HepG2 (cell line): ENCODE data around the gene RASSF9. TPM values are rescaled to one million over a fixed set of nuclear protein-coding genes. Genes with fewer than 3 reads are reported as not detected.
A peak's percentile ranks its signal among the peaks of the same experiment; 100 is the strongest.

Source experiments
- ATF7-NPFF ChIP-seq: sonication (generic); formaldehyde crosslinking; IDR thresholded peaks from 2 replicates; pipeline ENCODE4 v1.8.1; 2023; ENCODE audit warnings: mild to moderate bottlenecking, low read depth, missing genetic modification reagents, moderate library complexity
- FOXP1 ChIP-seq, 2 experiments: fragments of 450-650 bp in 1 of 2; IDR thresholded peaks; 2 replicates each; pipeline ENCODE4 v1.6.1; 2017 to 2018; ENCODE audit warnings: antibody characterized with exemption in 1 of 2
- GFI1 ChIP-seq: sonication (generic); formaldehyde crosslinking; IDR thresholded peaks from 2 replicates; pipeline ENCODE4 v1.5.0; 2020; ENCODE audit warnings: missing genetic modification reagents, mild to moderate bottlenecking, borderline replicate concordance
- ISL2 ChIP-seq: sonication (generic); formaldehyde crosslinking; IDR thresholded peaks from 2 replicates; pipeline ENCODE4 v1.5.0; 2020; ENCODE audit warnings: missing genetic modification reagents
- KLF13 ChIP-seq: sonication (generic); formaldehyde crosslinking; IDR thresholded peaks from 2 replicates; pipeline ENCODE4 v1.4.0; 2020; ENCODE audit warnings: mild to moderate bottlenecking, missing genetic modification reagents
- MIER3 ChIP-seq: IDR thresholded peaks from 2 replicates; pipeline ENCODE4 v1.6.1; 2016; ENCODE audit warnings: missing compliant biosample characterization, borderline replicate concordance
- MIXL1 ChIP-seq: IDR thresholded peaks from 2 replicates; pipeline ENCODE4 v1.6.1; 2016
- NCOA2 ChIP-seq: sonication (generic); formaldehyde crosslinking; IDR thresholded peaks from 2 replicates; pipeline ENCODE4 v1.8.0; 2022; ENCODE audit warnings: inconsistent platforms
- REPIN1 ChIP-seq: sonication (generic); formaldehyde crosslinking; IDR thresholded peaks from 2 replicates; pipeline ENCODE4 v1.8.0; 2022; ENCODE audit warnings: missing genetic modification reagents, low read depth, mild to moderate bottlenecking, borderline replicate concordance
- SOX6 ChIP-seq, 2 experiments: fragments of 450-650 bp in 1 of 2; sonication (generic) in 1 of 2; formaldehyde crosslinking in 1 of 2; IDR thresholded peaks; 2 replicates each; pipeline versions ENCODE4 v1.4.0 to v1.6.1; 2017 to 2020; ENCODE audit warnings: antibody characterized with exemption in 1 of 2, mild to moderate bottlenecking in 1 of 2, missing genetic modification reagents in 1 of 2
- SRF ChIP-seq: IDR thresholded peaks from 2 replicates; pipeline ENCODE4 v1.6.1; 2011; ENCODE audit warnings: mild to moderate bottlenecking, low read depth, low read length, moderate library complexity
- TBL1XR1 ChIP-seq: fragments of 150-350 bp; IDR thresholded peaks from 2 replicates; pipeline ENCODE4 v1.6.1; 2014; ENCODE audit warnings: borderline replicate concordance, low read length; ENCODE audit not compliant: partially characterized antibody
- TCF7 ChIP-seq: sonication (generic); IDR thresholded peaks from 2 replicates; pipeline ENCODE4 v1.6.1; 2016; ENCODE audit warnings: antibody characterized with exemption, low read depth
- TP53 ChIP-seq: sonication (generic); formaldehyde crosslinking; conservative IDR thresholded peaks from 2 replicates; pipeline ENCODE4 v1.4.0; 2020; ENCODE audit warnings: missing genetic modification reagents
- ZNF451 ChIP-seq: sonication (generic); formaldehyde crosslinking; IDR thresholded peaks from 2 replicates; pipeline ENCODE4 v1.5.0; 2020; ENCODE audit warnings: mild to moderate bottlenecking, missing genetic modification reagents
- ZNF841 ChIP-seq: sonication (generic); formaldehyde crosslinking; IDR thresholded peaks from 2 replicates; pipeline ENCODE4 v1.8.1; 2023; ENCODE audit warnings: missing genetic modification reagents, borderline replicate concordance
- polyA plus RNA-seq, 8 experiments: library from polyadenylated mRNA; depleted of rRNA in 3 of 8; stranded (reverse) in 7 of 8; unstranded in 1 of 8; fragments of >200 nt; fragmentation: Illumina TruSeq in 4 of 8; extraction: Trizol in 4 of 8; gene quantifications; 2 replicates each; pipeline versions ENCODE4 v1.2.1 to v1.2.3, GENCODE V29; 2011 to 2016; ENCODE audit warnings: low read depth in 4 of 8, missing spikeins in 1 of 8, mixed read lengths in 1 of 8; ENCODE audit not compliant: insufficient read depth in 1 of 8
- total RNA-seq, 5 experiments: library from RNA; depleted of rRNA; stranded (reverse); fragments of >200 nt; fragmentation: Illumina TruSeq; extraction: Trizol; gene quantifications; 2 replicates each; pipeline ENCODE4 v1.2.3, GENCODE V29; 2016; ENCODE audit warnings: low read depth in 1 of 5
- TF ChIP-seq, protein P1 (sequence below): sonication (generic); formaldehyde crosslinking; IDR thresholded peaks from 2 replicates; pipeline ENCODE4 v1.4.0; 2020; ENCODE audit warnings: mild to moderate bottlenecking, missing genetic modification reagents, borderline replicate concordance
- TF ChIP-seq, protein P2 (sequence below), 2 experiments: IDR thresholded peaks; 2 replicates each; pipeline ENCODE4 v1.6.1; 2011 to 2012; ENCODE audit warnings: low read length in 2 of 2, borderline replicate concordance in 1 of 2, low read depth in 1 of 2, mild to moderate bottlenecking in 1 of 2, moderate library complexity in 1 of 2
- TF ChIP-seq, protein P3 (sequence below): IDR thresholded peaks from 2 replicates; pipeline ENCODE4 v1.6.1; 2016; ENCODE audit warnings: low read depth

Gene RASSF9
- total and polyA plus RNA-seq, 2 of the 13 experiments (the other 11 are each of a cell fraction or from before 2014, with no cell fraction given) = not detected

DNA sequence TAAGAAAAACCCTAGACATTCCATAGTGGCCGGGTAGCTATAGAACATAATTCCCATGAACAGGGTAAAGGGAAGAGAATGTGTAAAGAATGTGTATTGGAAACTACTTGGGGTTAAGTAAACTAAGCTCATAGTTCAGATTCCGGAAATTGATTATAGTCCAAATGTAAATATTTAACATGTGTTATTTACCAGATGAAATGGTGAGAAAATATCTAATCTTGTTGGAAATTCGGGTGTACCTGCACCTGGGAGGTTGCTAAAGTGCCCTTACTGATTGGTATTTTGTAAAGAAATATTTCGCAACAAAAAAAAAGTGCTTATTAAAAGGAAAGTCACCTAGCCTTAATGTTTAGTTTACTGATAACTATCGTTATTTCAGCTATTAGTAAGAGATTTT is 14.4 kb downstream of the RASSF9 start (continued):
- TF ChIP-seq, protein P1, sequence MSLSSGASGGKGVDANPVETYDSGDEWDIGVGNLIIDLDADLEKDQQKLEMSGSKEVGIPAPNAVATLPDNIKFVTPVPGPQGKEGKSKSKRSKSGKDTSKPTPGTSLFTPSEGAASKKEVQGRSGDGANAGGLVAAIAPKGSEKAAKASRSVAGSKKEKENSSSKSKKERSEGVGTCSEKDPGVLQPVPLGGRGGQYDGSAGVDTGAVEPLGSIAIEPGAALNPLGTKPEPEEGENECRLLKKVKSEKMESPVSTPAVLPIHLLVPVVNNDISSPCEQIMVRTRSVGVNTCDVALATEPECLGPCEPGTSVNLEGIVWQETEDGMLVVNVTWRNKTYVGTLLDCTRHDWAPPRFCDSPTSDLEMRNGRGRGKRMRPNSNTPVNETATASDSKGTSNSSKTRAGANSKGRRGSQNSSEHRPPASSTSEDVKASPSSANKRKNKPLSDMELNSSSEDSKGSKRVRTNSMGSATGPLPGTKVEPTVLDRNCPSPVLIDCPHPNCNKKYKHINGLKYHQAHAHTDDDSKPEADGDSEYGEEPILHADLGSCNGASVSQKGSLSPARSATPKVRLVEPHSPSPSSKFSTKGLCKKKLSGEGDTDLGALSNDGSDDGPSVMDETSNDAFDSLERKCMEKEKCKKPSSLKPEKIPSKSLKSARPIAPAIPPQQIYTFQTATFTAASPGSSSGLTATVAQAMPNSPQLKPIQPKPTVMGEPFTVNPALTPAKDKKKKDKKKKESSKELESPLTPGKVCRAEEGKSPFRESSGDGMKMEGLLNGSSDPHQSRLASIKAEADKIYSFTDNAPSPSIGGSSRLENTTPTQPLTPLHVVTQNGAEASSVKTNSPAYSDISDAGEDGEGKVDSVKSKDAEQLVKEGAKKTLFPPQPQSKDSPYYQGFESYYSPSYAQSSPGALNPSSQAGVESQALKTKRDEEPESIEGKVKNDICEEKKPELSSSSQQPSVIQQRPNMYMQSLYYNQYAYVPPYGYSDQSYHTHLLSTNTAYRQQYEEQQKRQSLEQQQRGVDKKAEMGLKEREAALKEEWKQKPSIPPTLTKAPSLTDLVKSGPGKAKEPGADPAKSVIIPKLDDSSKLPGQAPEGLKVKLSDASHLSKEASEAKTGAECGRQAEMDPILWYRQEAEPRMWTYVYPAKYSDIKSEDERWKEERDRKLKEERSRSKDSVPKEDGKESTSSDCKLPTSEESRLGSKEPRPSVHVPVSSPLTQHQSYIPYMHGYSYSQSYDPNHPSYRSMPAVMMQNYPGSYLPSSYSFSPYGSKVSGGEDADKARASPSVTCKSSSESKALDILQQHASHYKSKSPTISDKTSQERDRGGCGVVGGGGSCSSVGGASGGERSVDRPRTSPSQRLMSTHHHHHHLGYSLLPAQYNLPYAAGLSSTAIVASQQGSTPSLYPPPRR (CRISPR knock-in tag) = peak; percentile 92
- peak; percentile 51 for TF ChIP-seq NCOA2
- TF ChIP-seq REPIN1 = no peak
- TF ChIP-seq GFI1 (CRISPR knock-in tag) = peak; percentile 27; the same call in 1 of the 2 replicates
- no peak for TF ChIP-seq ZNF451 (CRISPR knock-in tag)
- no peak for TF ChIP-seq SOX6 (IDR thresholded peaks at IDR 0.05)
- TF ChIP-seq SOX6 (CRISPR knock-in tag; IDR thresholded peaks at IDR 0.05) = peak; percentile 33; the same call in 1 of the 2 replicates
- TF ChIP-seq, protein P2, sequence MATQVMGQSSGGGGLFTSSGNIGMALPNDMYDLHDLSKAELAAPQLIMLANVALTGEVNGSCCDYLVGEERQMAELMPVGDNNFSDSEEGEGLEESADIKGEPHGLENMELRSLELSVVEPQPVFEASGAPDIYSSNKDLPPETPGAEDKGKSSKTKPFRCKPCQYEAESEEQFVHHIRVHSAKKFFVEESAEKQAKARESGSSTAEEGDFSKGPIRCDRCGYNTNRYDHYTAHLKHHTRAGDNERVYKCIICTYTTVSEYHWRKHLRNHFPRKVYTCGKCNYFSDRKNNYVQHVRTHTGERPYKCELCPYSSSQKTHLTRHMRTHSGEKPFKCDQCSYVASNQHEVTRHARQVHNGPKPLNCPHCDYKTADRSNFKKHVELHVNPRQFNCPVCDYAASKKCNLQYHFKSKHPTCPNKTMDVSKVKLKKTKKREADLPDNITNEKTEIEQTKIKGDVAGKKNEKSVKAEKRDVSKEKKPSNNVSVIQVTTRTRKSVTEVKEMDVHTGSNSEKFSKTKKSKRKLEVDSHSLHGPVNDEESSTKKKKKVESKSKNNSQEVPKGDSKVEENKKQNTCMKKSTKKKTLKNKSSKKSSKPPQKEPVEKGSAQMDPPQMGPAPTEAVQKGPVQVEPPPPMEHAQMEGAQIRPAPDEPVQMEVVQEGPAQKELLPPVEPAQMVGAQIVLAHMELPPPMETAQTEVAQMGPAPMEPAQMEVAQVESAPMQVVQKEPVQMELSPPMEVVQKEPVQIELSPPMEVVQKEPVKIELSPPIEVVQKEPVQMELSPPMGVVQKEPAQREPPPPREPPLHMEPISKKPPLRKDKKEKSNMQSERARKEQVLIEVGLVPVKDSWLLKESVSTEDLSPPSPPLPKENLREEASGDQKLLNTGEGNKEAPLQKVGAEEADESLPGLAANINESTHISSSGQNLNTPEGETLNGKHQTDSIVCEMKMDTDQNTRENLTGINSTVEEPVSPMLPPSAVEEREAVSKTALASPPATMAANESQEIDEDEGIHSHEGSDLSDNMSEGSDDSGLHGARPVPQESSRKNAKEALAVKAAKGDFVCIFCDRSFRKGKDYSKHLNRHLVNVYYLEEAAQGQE (IDR thresholded peaks at IDR 0.05; ENCODE audit: borderline replicate concordance in 1 of 2, low read depth in 1 of 2, low read length in 2 of 2) = 0 out of 4 replicates have a peak, but pooled peaks of 1 of the 2 experiments have one; percentile 28
- 0 out of 2 replicates have a peak, but pooled peaks have one; percentile 38 for TF ChIP-seq MIER3 (CRISPR knock-in tag)
- TF ChIP-seq ISL2 (CRISPR knock-in tag) = 0 out of 2 replicates have a peak, but pooled peaks have one; percentile 28
- peak; percentile 23; the same call in 1 of the 2 replicates for TF ChIP-seq TCF7
- TF ChIP-seq KLF13 (CRISPR knock-in tag) = no peak
- TF ChIP-seq SRF = no peak
- no peak for TF ChIP-seq ATF7-NPFF (CRISPR knock-in tag)
- TF ChIP-seq ZNF841 (CRISPR knock-in tag) = no peak
- TF ChIP-seq FOXP1 (IDR thresholded peaks at IDR 0.05) = no peak
- TF ChIP-seq FOXP1 (CRISPR knock-in tag; IDR thresholded peaks at IDR 0.05) = peak; percentile 46; the same call in 1 of the 2 replicates
- TF ChIP-seq, protein P3, sequence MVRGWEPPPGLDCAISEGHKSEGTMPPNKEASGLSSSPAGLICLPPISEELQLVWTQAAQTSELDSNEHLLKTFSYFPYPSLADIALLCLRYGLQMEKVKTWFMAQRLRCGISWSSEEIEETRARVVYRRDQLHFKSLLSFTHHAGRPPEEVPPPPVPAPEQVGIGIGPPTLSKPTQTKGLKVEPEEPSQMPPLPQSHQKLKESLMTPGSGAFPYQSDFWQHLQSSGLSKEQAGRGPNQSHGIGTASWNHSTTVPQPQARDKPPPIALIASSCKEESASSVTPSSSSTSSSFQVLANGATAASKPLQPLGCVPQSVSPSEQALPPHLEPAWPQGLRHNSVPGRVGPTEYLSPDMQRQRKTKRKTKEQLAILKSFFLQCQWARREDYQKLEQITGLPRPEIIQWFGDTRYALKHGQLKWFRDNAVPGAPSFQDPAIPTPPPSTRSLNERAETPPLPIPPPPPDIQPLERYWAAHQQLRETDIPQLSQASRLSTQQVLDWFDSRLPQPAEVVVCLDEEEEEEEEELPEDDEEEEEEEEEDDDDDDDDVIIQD (CRISPR knock-in tag) = peak; percentile 26; the same call in 1 of the 2 replicates
- no peak for TF ChIP-seq TP53 (CRISPR knock-in tag)
- TF ChIP-seq MIXL1 (CRISPR knock-in tag) = peak; percentile 79
- TF ChIP-seq TBL1XR1 = peak; percentile 55
